Spleen (tissue), 13 donors: ENCODE measurements around the gene LBX2. TPM values are rescaled to one million over a fixed set of nuclear protein-coding genes. Genes with fewer than 3 reads are reported as not detected.

ENCODE experiments used
- DNase-seq: peaks from one replicate; pipeline ENCODE4 v3.0.0-alpha.2; 2020
- H3K27ac ChIP-seq, 8 donors: fragments of 200-600 bp; sonication (generic) in 7 of 8; 1 replicate in 4 of 8; 2 replicates in 4 of 8; pipeline versions ENCODE4 v1.5.0 to v1.8.0; 2016 to 2021; ENCODE audit warnings: inconsistent platforms in 4 of 8, mild to moderate bottlenecking in 4 of 8, moderate library complexity in 1 of 8
- H3K27me3 ChIP-seq, 7 donors: fragments of 200-600 bp; sonication (generic) in 6 of 7; replicated peaks in 1 of 7; 1 replicate in 4 of 7; 2 replicates in 3 of 7; pipeline versions ENCODE4 v1.5.0 to v1.8.0; 2016 to 2021; ENCODE audit warnings: inconsistent platforms in 3 of 7, mild to moderate bottlenecking in 1 of 7
- H3K36me3 ChIP-seq, 6 donors: fragments of 200-600 bp; sonication (generic) in 5 of 6; 1 replicate in 4 of 6; 2 replicates in 2 of 6; pipeline versions ENCODE4 v1.5.0 to v1.8.0; 2016 to 2021; ENCODE audit warnings: inconsistent platforms in 2 of 6
- H3K4me1 ChIP-seq, 6 donors: fragments of 200-600 bp; sonication (generic) in 5 of 6; 1 replicate in 3 of 6; 2 replicates in 3 of 6; pipeline versions ENCODE4 v1.5.0 to v1.8.0; 2016 to 2021; ENCODE audit warnings: inconsistent platforms in 3 of 6
- H3K4me3 ChIP-seq, 8 donors: fragments of 200-600 bp; sonication (generic) in 7 of 8; 1 replicate in 4 of 8; 2 replicates in 4 of 8; pipeline versions ENCODE4 v1.5.0 to v1.8.0; 2016 to 2021; ENCODE audit warnings: inconsistent platforms in 4 of 8, mild to moderate bottlenecking in 4 of 8, moderate library complexity in 2 of 8
- H3K9me3 ChIP-seq, 8 donors: fragments of 200-600 bp; sonication (generic) in 7 of 8; 1 replicate in 4 of 8; 2 replicates in 4 of 8; pipeline versions ENCODE4 v1.5.0 to v1.8.0; 2016 to 2021; ENCODE audit warnings: inconsistent platforms in 4 of 8
- CTCF ChIP-seq, 11 experiments: fragments of 200-600 bp in 7 of 11; fragments of 450-650 bp in 4 of 11; sonication (generic) in 4 of 11; IDR thresholded peaks in 8 of 11; conservative IDR thresholded peaks in 3 of 11; 1 replicate in 7 of 11; 2 replicates in 4 of 11; pipeline versions ENCODE4 v1.4.0 to v1.8.0; 2016 to 2021; ENCODE audit warnings: antibody characterized with exemption in 11 of 11, inconsistent platforms in 4 of 11, mild to moderate bottlenecking in 1 of 11
- POLR2A ChIP-seq, 3 donors: fragments of 450-650 bp; IDR thresholded peaks; one replicate each; pipeline ENCODE4 v1.5.1; 2017; ENCODE audit warnings: antibody characterized with exemption in 3 of 3, mild to moderate bottlenecking in 1 of 3
- POLR2AphosphoS5 ChIP-seq, 3 donors: sonication (generic); formaldehyde crosslinking; IDR thresholded peaks; one replicate each; pipeline ENCODE4 v1.5.1; 2017; ENCODE audit warnings: antibody characterized with exemption in 3 of 3
- WGBS, 5 donors: extraction: QIAGEN DNeasy Blood & Tissue Kit in 3 of 5; methylation state at CpG; one replicate each; pipeline versions ENCODE4 v1.1.5 to v1.1.7; 2013 to 2018; 5-methylcytosine and 5-hydroxymethylcytosine counted together
- intact Hi-C: fragments of 100-400 bp; cut with DNase I; formaldehyde crosslinking; loops from one replicate; pipeline ENCODE4 v1.15.0; 2023; ENCODE audit warnings: low total_unique reads
- long read RNA-seq, 2 donors: transcript quantifications; one replicate each; lab custom pipeline, GENCODE V29; 2026
- polyA plus RNA-seq, 3 donors: library from polyadenylated mRNA; stranded (reverse); fragments of 200-250 nt; gene quantifications; one replicate each; pipeline ENCODE4 v1.2.1, GENCODE V29; 2013
- total RNA-seq, 7 donors: library from RNA; depleted of rRNA in 3 of 7; stranded (reverse); fragments of >200 nt in 3 of 7; fragmentation: NEBNext Ultra II Directional in 4 of 7; extraction: Animal tissue kit (Norgen Biotek cat#: 25700) in 4 of 7; gene quantifications; one replicate each; pipeline versions ENCODE4 v1.1.0 to v1.2.1, GENCODE V29; 2016 to 2021
- donor health status: healthy with polysubstance abuse.
- donor health status: DM: no; HTN: no; CAD: no; lungs with moderate emphysema.
- donor health status: DM: no; HTN: no; CAD: no.
- donor health status: Bipolar disorder and iron deficiency.
- donor health status: healthy.
- donor health status: DM: no; HTN: no; CAD: no.
- donor health status: DM: yes; HTN: yes; CAD: no.

The LBX2 gene, protein sequence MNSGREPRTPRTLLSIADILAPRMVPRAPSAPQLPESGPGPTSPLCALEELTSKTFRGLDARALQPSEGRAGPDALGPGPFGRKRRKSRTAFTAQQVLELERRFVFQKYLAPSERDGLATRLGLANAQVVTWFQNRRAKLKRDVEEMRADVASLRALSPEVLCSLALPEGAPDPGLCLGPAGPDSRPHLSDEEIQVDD
- total RNA-seq (1 to 10 TPM in 3 of 7 donors, under 1 TPM in 4; 0.52 to 2.7 (median 0.89) TPM), polyA plus RNA-seq (1 to 10 TPM in 1 of 3 donors, under 1 TPM in 2; 0.50 to 1.8 (median 0.93) TPM)
- long read RNA-seq, donor 1 = 0 reads
- long read RNA-seq, donor 2 = 0 reads

- peak; percentile 76 for DNase-seq
- H3K4me3 ChIP-seq = peak within 1 kb of the TSS; percentile 6 to 68 (median 44)
- H3K27me3 ChIP-seq = peaks cover 9 to 78% (median 42%) of the 10 kb centered on the region in 7 donors
- peaks cover 24 to 65% (median 57%) of the 10 kb centered on the region in 6 donors for H3K4me1 ChIP-seq
- H3K9me3 ChIP-seq = no peaks in the 10 kb centered on the region
- intact Hi-C loops = no loop called here
- H3K36me3 ChIP-seq = peaks cover 0 to 8% (median 2%) of the 10 kb centered on the region in 6 donors
- 4 to 11% (median 6%) methylated on average over 30 to 65 of the region's 65 CpGs for WGBS, 5 donors
- H3K27ac ChIP-seq = no peak within 1 kb of the TSS
- peak in 1 of 3 donors; percentile 54 for TF ChIP-seq POLR2AphosphoS5 (IDR thresholded peaks at IDR 0.05)
- TF ChIP-seq POLR2A (IDR thresholded peaks at IDR 0.05) = no peak
- TF ChIP-seq CTCF (IDR thresholded peaks at IDR 0.05 in 8 of 11, conservative IDR thresholded peaks at IDR 0.05 in 3 of 11) = no peak
Observed at GRCh38 chr2:74499267-74499939, at the start of gene LBX2. Gene LBX2, minus strand, starts transcription at chr2:74499603. Its CDS starts 66 bp downstream, at chr2:74499537.

- H3K27ac ChIP-seq = peak overlapping the region in 7 of 8 donors; percentile 28 to 79 (median 60)
- no peaks in the 10 kb centered on the region for H3K36me3 ChIP-seq
- H3K9me3 ChIP-seq = no peaks in the 10 kb centered on the region
- TF ChIP-seq POLR2A (IDR thresholded peaks at IDR 0.05) = no peak
- no peak for TF ChIP-seq POLR2AphosphoS5 (IDR thresholded peaks at IDR 0.05)
- TF ChIP-seq CTCF (IDR thresholded peaks at IDR 0.05 in 8 of 11, conservative IDR thresholded peaks at IDR 0.05 in 3 of 11) = no peak
- no peak for DNase-seq
- peaks cover 0 to 29% (median 12%) of the 10 kb centered on the region in 7 donors for H3K27me3 ChIP-seq
- peak overlapping the region; percentile 35 to 76 (median 53) for H3K4me3 ChIP-seq
- WGBS, 5 donors = 26 to 38% (median 27%) methylated on average over 16 to 26 of the region's 26 CpGs
- intact Hi-C loops = no loop called here
- peaks cover 7 to 44% (median 28%) of the 10 kb centered on the region in 6 donors for H3K4me1 ChIP-seq
Observed at GRCh38 chr2:74548285-74548899, 49.0 kb upstream of the LBX2 start.

DNA sequence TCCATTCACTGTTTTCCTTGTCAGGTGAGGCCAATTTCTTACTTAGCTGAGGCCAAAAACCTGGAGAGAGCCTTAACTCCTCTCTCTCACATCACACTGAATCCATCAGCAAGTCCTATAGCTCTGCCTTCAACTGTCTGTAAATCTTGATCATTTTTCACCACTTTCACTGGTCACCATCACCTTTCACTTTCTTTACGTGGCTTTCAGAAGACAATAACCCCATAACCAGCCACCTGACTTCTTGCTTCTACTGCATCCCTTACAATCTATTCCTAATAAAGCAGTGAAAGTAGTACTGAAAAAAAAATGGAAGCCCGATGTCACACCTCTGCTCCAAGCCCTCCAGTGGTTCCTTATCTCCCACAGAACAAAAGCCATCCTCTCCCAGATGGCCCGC lies 46.6 kb upstream of the LBX2 start:
- no peak for DNase-seq
- H3K4me3 ChIP-seq = no peak overlapping the region
- TF ChIP-seq POLR2AphosphoS5 (IDR thresholded peaks at IDR 0.05) = no peak
- TF ChIP-seq CTCF (IDR thresholded peaks at IDR 0.05 in 8 of 11, conservative IDR thresholded peaks at IDR 0.05 in 3 of 11) = no peak
- TF ChIP-seq POLR2A (IDR thresholded peaks at IDR 0.05) = no peak
- peaks cover 0 to 29% (median 12%) of the 10 kb centered on the region in 7 donors for H3K27me3 ChIP-seq
- H3K4me1 ChIP-seq = peaks cover 7 to 28% (median 20%) of the 10 kb centered on the region in 6 donors
- no peaks in the 10 kb centered on the region for H3K36me3 ChIP-seq
- H3K27ac ChIP-seq = no peak overlapping the region
- intact Hi-C loops = no loop called here
- H3K9me3 ChIP-seq = no peaks in the 10 kb centered on the region
- 84 to 96% (median 87%) methylated on average over 3 of the region's 3 CpGs for WGBS, 5 donors
